GM21390 (cell line): ENCODE measurements around the gene ARMC5.
"Not testable (repeated sequence)": the region's sequence is repeated elsewhere in the genome, so short reads cannot be mapped to it uniquely, and the experiment has no call there.

Experiments
- ATAC-seq: cut with Tn5 transposase; IDR thresholded peaks from one replicate; pipeline ENCODE4 v1.9.1; 2021; ENCODE audit not compliant: unreplicated experiment

ARMC5 gene

DNA sequence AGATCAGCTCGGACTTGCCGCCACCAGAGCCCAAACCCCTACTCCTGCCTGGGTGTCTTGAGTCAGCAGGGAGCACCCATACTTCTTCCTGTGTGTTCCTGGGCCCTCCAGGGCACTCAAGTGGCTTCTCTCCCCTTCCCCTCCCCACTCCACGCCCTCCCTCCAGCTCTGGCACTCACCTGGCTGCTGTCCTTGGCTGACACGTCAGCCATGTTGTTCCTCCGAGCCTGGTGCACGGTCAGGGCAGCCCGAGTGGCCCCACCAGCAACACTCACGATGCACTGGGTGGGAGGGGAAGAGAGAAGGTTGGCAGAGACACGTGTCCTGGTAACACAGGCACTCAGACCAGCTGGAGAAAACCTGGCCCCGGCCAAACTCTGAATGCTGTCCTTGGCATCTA lies 37.4 kb downstream of the ARMC5 start:
- no peak for ATAC-seq

DNA sequence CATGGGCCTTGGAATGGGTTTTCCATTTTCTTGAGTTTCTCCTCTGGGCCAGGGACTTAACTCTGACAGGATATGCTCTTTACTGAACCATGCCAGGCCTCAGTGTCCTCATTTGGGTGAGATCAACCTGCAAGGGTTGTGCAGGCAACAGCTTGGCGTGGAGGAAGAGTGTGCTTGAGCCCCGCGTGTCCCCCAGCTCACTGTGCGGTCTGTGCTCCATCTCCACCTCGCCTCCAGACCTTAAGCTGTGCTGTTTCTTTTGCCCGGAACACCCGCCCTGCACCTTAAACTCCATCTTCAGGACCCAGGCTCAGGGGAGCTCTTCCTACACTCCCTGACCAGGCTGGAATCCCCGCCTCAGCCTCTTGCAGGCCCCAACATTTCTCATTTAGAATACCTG lies 39.2 kb downstream of the ARMC5 start:
- ATAC-seq: no peak

DNA sequence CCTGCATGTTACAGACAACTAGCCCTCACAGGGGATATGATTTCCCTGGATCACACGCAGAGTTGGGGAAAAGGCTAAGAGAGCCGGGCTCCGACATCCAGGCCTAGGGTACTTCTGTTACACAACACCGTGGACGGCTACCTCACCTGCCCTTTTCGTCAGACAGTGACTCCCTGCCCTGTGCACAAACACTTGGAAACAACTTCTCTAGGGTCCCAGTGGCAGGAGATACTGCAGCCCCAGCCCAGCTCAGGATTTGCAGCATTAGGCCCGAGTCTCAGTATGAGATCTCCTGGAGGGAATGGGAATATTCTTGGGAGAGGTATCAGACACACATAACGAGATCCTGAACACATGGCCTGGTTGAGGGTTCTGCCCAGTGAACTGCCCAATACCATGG lies 40.6 kb downstream of the ARMC5 start:
- ATAC-seq: no peak

GRCh38 chr16:31501226-31501965 lies 42.1 kb downstream of the ARMC5 start:
- ATAC-seq: no peak

DNA sequence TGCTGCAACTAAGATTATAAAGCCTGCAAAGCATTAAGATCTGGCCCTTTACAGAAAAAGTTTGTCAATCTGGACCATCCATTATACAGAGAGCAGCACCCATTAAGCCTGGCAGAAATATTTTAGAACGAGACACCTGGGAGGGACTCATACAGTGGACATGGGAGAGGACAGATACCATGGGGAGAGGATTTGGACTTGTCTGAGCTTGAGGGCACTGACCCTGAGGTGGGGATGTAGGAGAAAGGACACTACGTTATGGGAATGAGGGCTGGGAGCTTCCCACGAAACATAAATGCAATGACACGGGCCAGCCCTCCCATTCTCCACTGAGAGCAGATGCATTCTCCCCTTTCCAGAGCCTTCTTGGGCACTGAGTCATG lies 42.7 kb downstream of the ARMC5 start:
- no peak for ATAC-seq

DNA sequence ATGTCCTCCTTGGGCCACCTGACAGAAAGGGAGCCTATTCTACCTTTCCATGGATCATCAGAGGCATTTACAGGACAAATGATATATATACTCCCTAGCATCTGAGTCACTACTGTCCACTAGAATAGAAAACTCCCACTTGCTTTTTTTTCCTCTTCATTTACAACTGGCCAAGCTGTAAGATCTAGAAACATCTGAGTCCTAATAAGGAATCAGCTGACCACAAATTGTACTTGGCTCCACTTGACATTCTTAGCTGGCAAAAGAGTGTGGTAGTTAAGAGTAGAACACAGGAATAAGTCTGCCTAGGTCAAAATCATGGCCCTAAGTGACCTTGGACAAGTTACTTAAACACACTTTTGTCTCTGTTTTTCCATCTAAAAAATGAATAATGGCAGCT lies 43.7 kb downstream of the ARMC5 start:
- ATAC-seq: no peak

DNA sequence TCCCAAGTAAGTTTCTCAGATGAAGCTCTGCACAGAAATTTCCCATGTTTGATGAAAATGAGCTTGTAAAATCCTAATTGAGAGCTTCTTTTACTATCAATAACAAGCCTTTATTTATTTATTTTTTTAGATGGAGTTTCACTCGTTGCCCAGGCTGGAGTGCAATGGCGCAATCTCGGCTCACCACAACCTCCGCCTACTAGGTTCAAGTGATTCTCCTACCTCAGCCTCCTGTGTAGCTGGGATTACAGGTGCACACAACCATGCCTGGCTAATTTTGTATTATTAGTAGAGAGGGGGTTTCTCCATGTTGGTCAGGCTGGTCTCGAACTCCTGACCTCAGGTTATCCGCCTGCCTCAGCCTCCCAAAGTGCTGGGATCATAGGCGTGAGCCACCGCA lies 44.3 kb downstream of the ARMC5 start:
- ATAC-seq: not testable (repeated sequence)

- ATAC-seq: no peak
Measured at GRCh38 chr16:31504159-31504558, 44.9 kb downstream of the ARMC5 start.

DNA sequence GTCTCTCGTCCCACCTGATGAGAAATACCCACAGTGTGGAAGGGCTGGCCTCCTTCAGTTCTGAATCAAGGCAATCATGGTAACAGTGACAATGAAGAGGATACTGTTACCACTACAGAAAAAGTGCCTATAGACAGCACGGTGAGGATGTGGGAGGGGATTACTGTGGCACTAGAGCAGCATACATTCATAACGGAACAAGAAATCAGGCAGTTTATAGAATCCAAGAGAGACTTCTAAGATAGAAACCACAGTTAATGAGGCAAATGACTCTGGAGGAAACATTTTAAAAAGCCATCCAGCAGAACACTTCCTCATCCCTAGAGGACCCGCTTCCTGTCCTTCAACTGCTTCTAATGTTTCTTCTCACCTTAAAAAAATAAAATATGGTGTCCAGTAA lies 46.2 kb downstream of the ARMC5 start:
- no peak for ATAC-seq

GRCh38 chr16:31507617-31507928 lies 48.3 kb downstream of the ARMC5 start:
- ATAC-seq: no peak

DNA sequence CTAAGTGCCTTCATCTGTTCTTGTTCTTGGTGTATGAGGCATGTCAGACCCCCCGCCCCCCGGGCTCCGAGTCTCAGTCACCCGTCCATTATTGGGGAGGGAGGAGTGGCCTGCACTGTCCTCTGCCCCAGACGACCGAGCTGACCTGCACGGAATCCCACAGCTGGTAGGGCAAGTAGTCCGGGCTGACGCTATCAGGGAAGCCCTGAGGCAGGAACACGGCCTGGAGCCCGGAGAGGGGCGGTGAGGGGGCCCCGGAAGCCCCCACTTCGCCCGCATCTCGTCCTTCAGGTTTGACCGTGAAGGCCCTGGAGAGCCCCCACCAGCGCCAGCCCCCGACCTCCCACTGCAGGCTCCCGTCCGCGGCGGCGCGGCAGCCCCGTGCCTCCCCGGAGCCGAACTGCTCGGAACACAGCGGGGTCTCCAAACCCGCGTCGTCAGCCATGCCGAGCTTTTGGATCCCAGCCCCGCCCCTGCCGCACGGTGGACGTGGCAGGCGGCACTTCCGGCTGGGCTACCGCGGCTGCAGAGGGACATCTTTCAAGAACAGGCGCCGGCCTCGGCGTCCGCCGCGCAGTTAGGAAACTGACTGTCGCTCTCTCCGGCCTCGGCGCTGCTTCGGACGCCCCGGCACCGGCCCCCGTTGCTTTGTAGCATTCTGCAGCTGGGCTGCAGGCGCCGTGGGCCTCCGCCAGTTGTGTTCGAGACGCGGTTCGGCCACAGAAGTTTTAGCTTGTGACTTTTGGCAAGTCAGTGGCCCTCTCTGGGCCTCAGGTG lies 48.8 kb downstream of the ARMC5 start, which contains the start of gene RUSF1:
Gene RUSF1 (minus strand): TSS at position 463 of the 777 bp plus-strand sequence. CDS start 18 bp downstream, at position 445.
- ATAC-seq: peak; percentile 89

GRCh38 chr16:31508706-31509195 lies 49.5 kb downstream of the ARMC5 start:
- no peak for ATAC-seq

DNA sequence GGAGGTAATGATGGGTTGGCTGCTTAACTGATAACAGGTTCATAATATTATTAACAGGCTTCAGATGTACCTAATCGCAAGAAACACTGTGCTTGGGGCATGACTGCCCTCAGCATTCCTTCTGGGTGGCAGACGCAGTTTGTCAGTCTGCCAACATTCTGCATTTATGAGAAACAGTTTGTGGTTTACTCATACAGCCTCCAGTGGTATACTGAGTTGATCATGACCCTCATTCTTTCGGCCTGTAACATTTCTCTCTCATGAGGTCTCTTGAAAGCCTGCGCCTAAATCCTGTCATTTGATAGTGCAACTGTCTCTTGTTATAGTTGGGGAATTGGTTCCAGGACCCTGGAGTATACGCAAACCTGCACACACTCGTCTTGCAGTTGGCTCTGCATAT lies 53.8 kb downstream of the ARMC5 start:
- no peak for ATAC-seq

DNA sequence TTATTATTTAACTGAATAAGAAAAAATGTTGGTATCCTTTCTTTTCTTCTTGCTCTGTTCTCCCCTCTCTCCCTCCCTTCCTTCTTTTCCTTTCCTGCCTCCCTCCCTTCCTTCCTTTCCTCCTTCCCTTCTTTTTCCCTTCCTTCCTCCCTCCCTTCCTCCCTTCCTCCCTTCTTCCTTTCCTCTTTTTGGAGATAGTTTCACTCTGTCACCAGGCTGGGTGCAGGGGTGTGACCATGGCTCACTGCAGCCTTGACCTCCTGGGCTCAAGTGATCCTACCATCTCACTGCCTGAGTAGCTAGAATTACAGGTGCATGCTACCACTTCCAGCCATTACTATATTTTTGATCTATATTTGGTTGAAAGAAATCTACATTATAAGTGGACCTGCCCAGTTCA lies 54.6 kb downstream of the ARMC5 start:
- no peak for ATAC-seq
